Adipose tissue (tissue), 3 donors: ENCODE measurements around the gene PPAN. TPM values are rescaled to one million over a fixed set of nuclear protein-coding genes. Genes with fewer than 3 reads are reported as not detected.

Source experiments
- H3K27ac ChIP-seq: one replicate; pipeline ENCODE4 v1.5.1; 2013; ENCODE audit warnings: low read depth, low read length
- WGBS, 3 donors: extraction: QIAGEN DNeasy Blood & Tissue Kit; methylation state at CpG; one replicate each; pipeline ENCODE4 v1.1.7; 2013; 5-methylcytosine and 5-hydroxymethylcytosine counted together
- polyA plus RNA-seq, 3 donors: library from polyadenylated mRNA; stranded (reverse); fragments of 200-250 nt; gene quantifications; one replicate each; pipeline ENCODE4 v1.2.3, GENCODE V29; 2013
- donor health status: healthy with polysubstance abuse.
- donor health status: Bipolar disorder and iron deficiency.
- donor health status: healthy.

PPAN gene
- polyA plus RNA-seq = 10 to 100 TPM; 21.7 to 59.1 (median 37.2) TPM

DNA sequence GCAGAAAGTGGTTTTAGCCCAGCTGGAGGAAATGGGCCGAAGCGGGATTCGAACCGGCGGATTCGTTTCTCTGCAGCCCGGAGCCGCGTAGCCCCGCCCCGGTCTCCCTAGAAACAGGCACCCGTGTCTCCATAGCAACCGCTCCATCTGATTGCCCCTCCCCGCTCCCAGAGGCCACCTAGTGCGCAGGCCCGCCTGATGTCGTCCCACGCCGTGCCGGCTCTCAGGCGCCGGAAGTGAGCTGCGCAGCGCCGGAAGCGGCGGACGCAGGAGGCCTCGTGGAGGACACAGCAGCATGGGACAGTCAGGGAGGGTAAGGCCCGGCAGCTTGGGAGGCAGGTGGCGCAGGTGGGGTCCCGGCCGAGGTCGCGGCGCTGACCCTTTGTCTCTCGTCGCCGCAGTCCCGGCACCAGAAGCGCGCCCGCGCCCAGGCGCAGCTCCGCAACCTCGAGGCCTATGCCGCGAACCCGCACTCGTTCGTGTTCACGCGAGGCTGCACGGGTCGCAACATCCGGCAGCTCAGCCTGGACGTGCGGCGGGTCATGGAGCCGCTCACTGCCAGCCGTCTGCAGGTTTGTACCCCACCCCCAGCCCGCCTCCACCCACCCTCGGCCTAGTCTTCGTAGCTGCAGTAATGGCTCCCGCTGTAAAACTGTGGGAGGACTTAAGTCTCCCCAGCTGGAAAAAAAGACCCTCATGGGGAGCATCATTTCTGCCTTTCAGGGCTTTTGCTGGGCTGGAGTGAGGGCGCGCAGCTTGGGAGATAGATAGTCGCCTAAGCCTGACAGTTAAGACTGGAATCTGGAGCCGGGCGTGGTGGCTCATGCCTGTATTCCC, at the start of gene PPAN:
TSS of gene PPAN (plus strand) at position 263 of the 837 bp plus-strand sequence. CDS start at position 296, 33 bp downstream.
- H3K27ac ChIP-seq = peak within 1 kb of the TSS; percentile 76
- 1 to 2% (median 2%) methylated on average over 71 of the region's 71 CpGs for WGBS, 3 donors

DNA sequence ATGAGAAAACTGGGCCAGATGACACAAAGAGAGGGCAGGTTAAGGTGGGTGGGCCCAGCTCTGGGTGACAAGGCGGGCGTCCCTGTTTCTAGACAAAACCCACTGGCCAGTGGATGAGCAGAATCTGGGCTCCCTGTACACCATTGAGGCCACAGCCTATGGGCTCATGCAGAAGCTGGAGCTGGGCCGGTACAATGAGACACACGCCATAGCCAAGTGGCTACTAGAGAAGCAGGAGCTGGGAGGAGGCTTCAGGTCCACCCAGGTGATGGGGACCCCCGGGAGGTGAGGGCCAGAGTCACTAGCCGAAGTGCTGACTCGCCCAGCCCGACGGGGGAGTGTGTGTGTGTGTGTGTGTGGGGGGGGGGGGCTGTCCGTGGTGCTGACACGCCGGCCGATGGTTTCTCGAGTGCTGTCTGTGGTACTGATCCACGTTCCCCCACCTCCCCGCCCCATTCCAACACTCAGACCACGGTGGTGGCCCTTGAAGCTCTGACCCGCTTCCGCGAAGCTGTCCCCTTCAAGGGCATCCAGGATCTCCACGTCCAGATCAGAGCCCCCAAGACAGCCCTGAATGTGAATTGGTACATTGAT, 44.3 kb upstream of the PPAN start:
- H3K27ac ChIP-seq = no peak overlapping the region
- WGBS, 3 donors = 28 to 33% (median 30%) methylated on average over 14 to 21 of the region's 21 CpGs

DNA sequence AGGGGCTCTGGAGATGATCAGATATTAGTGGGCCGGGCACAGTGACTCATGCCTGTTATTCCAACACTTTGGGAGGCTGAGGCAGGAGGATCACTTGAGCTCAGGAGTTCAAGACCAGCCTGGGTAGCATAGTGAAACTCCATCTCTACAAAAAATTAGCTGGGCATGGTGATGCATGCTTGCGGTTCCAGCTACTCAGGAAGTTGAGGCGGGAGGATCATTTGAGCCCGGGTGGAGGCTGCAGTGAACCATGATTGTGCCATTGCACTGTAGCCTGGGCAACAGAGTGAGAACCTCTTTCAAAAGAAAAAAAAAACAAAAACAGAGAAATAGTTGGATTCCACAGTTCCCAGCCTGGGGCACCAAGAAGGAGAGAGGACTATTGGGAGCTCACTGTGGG, 38.0 kb upstream of the PPAN start:
- no peak overlapping the region for H3K27ac ChIP-seq
- 49 to 53% (median 50%) methylated on average over 4 of the region's 4 CpGs for WGBS, 3 donors

GRCh38 chr19:10069046-10069445, 37.1 kb upstream of the PPAN start:
- 63 to 73% (median 64%) methylated on average over 6 of the region's 6 CpGs for WGBS, 3 donors
- no peak overlapping the region for H3K27ac ChIP-seq

GRCh38 chr19:10070730-10071446, 35.3 kb upstream of the PPAN start:
- WGBS, 3 donors = 65 to 74% (median 74%) methylated on average over 22 of the region's 22 CpGs
- H3K27ac ChIP-seq = no peak overlapping the region

DNA sequence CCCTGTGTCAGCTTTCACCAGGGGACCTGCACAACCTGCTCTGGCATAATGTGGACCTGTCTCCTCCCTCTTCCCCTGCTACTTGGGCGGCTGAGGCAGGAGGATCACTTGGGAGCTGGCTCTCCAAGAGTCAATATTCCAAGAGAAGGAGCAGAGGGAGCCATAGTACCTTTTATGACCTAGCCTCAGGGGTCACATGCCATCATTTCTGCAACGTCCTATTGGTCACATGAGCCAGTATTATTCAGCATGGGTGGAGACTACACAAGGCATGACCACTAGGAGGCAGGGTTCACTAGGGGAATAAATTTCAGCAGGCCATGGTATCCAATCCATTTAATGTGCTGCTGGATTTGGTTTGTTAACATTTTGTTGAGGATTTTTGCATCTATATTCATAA, 32.0 kb upstream of the PPAN start:
- WGBS, 3 donors = 49 to 58% (median 57%) methylated on average over 2 of the region's 2 CpGs
- H3K27ac ChIP-seq = no peak overlapping the region

DNA sequence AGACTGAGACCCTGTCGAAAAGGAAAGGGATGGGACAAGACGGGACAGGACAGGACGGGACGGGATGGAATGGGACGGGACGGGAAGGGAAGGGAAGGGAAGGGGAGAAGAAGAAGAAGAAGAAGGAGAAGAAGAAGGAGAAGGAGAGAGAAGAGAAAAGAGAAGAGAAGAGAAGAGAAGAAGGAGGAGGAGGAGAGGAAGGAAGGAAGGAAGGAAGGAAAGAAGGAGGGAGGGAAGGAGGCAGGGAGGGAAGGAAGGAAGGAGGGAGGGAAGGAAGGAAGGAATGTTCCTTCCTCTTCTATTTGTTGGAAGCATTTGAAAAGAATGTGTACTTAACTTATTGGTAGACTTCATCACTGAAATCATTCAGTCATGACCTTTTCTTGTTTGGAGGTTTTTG, 29.6 kb upstream of the PPAN start:
- WGBS, 3 donors = 73 to 85% (median 81%) methylated on average over 6 of the region's 6 CpGs
- H3K27ac ChIP-seq = no peak overlapping the region

GRCh38 chr19:10078329-10078728, 27.8 kb upstream of the PPAN start:
- WGBS, 3 donors = 52 to 65% (median 59%) methylated on average over 8 of the region's 8 CpGs
- H3K27ac ChIP-seq = no peak overlapping the region

DNA sequence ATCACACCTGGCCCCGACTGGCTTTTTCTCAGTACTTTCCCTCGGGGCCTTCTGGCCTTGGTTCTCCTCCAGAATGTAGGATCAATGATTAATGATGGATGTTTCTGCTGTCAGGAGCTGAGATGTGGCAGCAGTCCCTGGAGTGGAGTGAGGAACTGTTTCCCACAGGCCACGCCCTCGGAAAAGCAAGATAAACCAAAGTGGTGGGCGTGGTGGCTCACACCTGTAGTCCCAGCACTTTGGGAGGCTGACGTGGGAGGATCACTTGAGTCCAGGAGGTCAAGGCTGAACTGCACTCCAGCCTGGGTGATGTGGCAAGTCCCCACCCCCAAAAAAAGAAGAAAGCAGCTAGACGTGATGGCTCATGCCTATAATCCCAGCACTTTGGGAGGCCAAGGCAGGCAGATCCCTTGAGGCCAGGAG, 27.1 kb upstream of the PPAN start:
- WGBS, 3 donors = 20 to 62% (median 58%) methylated on average over 7 of the region's 7 CpGs
- no peak overlapping the region for H3K27ac ChIP-seq

DNA sequence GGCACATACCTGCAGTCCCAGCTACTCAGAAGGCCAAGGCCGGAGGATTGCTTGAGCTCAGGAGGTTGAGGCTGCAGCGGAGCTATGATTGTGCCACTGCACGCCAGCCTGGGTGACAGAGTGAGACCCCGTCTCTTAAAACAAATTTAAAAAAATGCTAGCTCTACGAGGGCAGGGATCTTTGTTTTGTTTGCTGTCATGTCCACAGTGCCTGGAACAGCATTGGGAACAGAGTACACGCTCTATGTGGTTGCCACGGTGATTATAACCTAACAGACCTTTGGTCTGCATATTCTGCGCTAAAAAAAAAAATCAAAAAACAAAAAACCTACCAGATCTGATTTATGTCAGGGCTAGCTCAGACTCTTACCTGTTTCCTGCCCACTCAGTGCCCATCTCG, 22.3 kb upstream of the PPAN start:
- H3K27ac ChIP-seq = no peak overlapping the region
- WGBS, 3 donors = 78 to 84% (median 80%) methylated on average over 9 of the region's 9 CpGs

GRCh38 chr19:10084803-10085202, 21.4 kb upstream of the PPAN start:
- no peak overlapping the region for H3K27ac ChIP-seq
- WGBS, 3 donors = 68 to 74% (median 73%) methylated on average over 3 of the region's 3 CpGs

- WGBS, 3 donors = 4 to 5% (median 4%) methylated on average over 55 to 80 of the region's 81 CpGs
- peak within 1 kb of the TSS; percentile 15 for H3K27ac ChIP-seq
Observed at GRCh38 chr19:10085641-10086590, 20.2 kb upstream of the PPAN start, which contains the start of gene SHFL. Gene SHFL (plus strand): TSS chr19:10086317. CDS start chr19:10086428, 111 bp downstream.

GRCh38 chr19:10086591-10087192, 19.5 kb upstream of the PPAN start:
- H3K27ac ChIP-seq = peak overlapping the region; percentile 15
- 3 to 11% (median 5%) methylated on average over 41 to 43 of the region's 43 CpGs for WGBS, 3 donors

GRCh38 chr19:10087296-10088061, 18.7 kb upstream of the PPAN start:
- 89 to 91% (median 90%) methylated on average over 18 of the region's 18 CpGs for WGBS, 3 donors
- no peak overlapping the region for H3K27ac ChIP-seq

GRCh38 chr19:10088949-10089554, 17.1 kb upstream of the PPAN start:
- 86 to 96% (median 89%) methylated on average over 6 of the region's 6 CpGs for WGBS, 3 donors

GRCh38 chr19:10089801-10090375, 16.3 kb upstream of the PPAN start:
- WGBS, 3 donors = 87 to 89% (median 87%) methylated on average over 15 of the region's 15 CpGs
- H3K27ac ChIP-seq = no peak overlapping the region

More at GRCh38 chr19:10088949-10089554, 17.1 kb upstream of the PPAN start:
- H3K27ac ChIP-seq = no peak overlapping the region
